KOPT-K1 (cell line): Measurements from ENCODE around the gene NAA40.

Experiments used
- H3K27ac ChIP-seq: fragments of 200-600 bp; sonication (generic); 2 replicates; pipeline ENCODE4 v1.5.1; 2016; ENCODE audit warnings: antibody characterized with exemption, mild to moderate bottlenecking, low read depth, low read length; ENCODE audit not compliant: poor library complexity, severe bottlenecking
- H3K36me3 ChIP-seq: fragments of 200-600 bp; sonication (generic); 2 replicates; pipeline ENCODE4 v1.5.1; 2017; ENCODE audit warnings: antibody characterized with exemption, mild to moderate bottlenecking, low read length, moderate library complexity; ENCODE audit not compliant: insufficient read depth
- H3K9me3 ChIP-seq: fragments of 200-600 bp; sonication (generic); 2 replicates; pipeline ENCODE4 v1.5.1; 2017; ENCODE audit warnings: antibody characterized with exemption, low read length, mild to moderate bottlenecking; ENCODE audit not compliant: insufficient read depth, poor library complexity, severe bottlenecking

Gene NAA40

GRCh38 chr11:64000740-64001483 lies 62.1 kb downstream of the NAA40 start:
- Histone ChIP-seq H3K9me3 (no peaks in the 10 kb centered on the region), H3K36me3 (peaks cover 66% of the 10 kb centered on the region), H3K27ac (no peak overlapping the region)

- Histone ChIP-seq H3K36me3 (peaks cover 62% of the 10 kb centered on the region), H3K27ac (no peak overlapping the region), H3K9me3 (no peaks in the 10 kb centered on the region)
These were observed 63.0 kb downstream of the NAA40 start for GRCh38 chr11:64001484-64002420.

GRCh38 chr11:64003807-64004589 lies 65.2 kb downstream of the NAA40 start:
- Histone ChIP-seq H3K27ac (no peak overlapping the region), H3K9me3 (no peaks in the 10 kb centered on the region), H3K36me3 (peaks cover 45% of the 10 kb centered on the region)

GRCh38 chr11:64004590-64004984 lies 65.8 kb downstream of the NAA40 start:
- H3K36me3 ChIP-seq: peaks cover 45% of the 10 kb centered on the region
- H3K27ac ChIP-seq: no peak overlapping the region
- H3K9me3 ChIP-seq: no peaks in the 10 kb centered on the region

- H3K36me3 ChIP-seq: peaks cover 45% of the 10 kb centered on the region
- H3K9me3 ChIP-seq: peaks cover 9% of the 10 kb centered on the region
- no peak overlapping the region for H3K27ac ChIP-seq
These were observed 66.9 kb downstream of the NAA40 start for GRCh38 chr11:64005691-64006090.

- Histone ChIP-seq H3K36me3 (peaks cover 40% of the 10 kb centered on the region), H3K27ac (no peak overlapping the region), H3K9me3 (peaks cover 12% of the 10 kb centered on the region)
These were observed 67.6 kb downstream of the NAA40 start for GRCh38 chr11:64006398-64006797.
